ENCODE data around the gene GPR143.

DNA sequence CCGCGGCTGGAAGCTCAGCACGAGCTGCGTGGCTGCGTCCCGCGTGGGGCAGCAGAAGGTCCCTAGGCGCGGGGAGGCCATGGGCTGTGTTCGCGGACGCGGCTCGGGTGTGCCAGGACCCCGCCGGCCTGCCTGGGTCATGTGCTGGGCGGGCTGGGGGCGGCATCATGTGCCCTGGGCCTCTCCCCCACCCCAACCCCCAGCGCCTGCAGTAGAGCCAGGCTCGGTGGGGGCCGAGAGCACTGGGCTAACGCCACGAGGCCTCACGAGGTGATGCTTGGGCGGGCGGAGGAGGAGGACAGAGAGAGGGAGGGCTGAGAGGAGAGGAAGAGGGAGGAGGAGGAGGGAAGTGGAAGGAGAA, at the start of gene GPR143:
- TF ChIP-seq, protein P1, sequence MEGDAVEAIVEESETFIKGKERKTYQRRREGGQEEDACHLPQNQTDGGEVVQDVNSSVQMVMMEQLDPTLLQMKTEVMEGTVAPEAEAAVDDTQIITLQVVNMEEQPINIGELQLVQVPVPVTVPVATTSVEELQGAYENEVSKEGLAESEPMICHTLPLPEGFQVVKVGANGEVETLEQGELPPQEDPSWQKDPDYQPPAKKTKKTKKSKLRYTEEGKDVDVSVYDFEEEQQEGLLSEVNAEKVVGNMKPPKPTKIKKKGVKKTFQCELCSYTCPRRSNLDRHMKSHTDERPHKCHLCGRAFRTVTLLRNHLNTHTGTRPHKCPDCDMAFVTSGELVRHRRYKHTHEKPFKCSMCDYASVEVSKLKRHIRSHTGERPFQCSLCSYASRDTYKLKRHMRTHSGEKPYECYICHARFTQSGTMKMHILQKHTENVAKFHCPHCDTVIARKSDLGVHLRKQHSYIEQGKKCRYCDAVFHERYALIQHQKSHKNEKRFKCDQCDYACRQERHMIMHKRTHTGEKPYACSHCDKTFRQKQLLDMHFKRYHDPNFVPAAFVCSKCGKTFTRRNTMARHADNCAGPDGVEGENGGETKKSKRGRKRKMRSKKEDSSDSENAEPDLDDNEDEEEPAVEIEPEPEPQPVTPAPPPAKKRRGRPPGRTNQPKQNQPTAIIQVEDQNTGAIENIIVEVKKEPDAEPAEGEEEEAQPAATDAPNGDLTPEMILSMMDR (IDR thresholded peaks at IDR 0.05), result no peak
- no peak for TF ChIP-seq POLR2AphosphoS5 (IDR thresholded peaks at IDR 0.05)
- no peak for TF ChIP-seq EP300 (IDR thresholded peaks at IDR 0.05)
